Right lobe of liver (tissue), 6 donors: Measurements from ENCODE around the gene DDX10. TPM values are rescaled to one million over a fixed set of nuclear protein-coding genes. Genes with fewer than 3 reads are reported as not detected.

Source experiments
- ATAC-seq, 4 donors: fragments of 200-7000 bp; cut with Tn5 transposase; one replicate each; pipeline ENCODE4 v1.9.1; 2020; ENCODE audit warnings: mild to moderate bottlenecking in 4 of 4, moderate library complexity in 4 of 4
- DNase-seq, 3 donors: peaks; one replicate each; pipeline ENCODE4 v3.0.0-alpha.2; 2020
- H3K27ac ChIP-seq, 3 donors: fragments of 200-600 bp; one replicate each; pipeline ENCODE4 v1.8.0; 2022
- H3K27me3 ChIP-seq, 2 donors: fragments of 200-600 bp; one replicate each; pipeline ENCODE4 v1.8.0; 2022
- H3K36me3 ChIP-seq, 4 donors: fragments of 200-600 bp; sonication (generic) in 1 of 4; one replicate each; pipeline versions ENCODE4 v1.5.1 to v1.8.0; 2017 to 2022; ENCODE audit warnings: control low read depth in 1 of 4
- H3K4me1 ChIP-seq, 4 donors: fragments of 200-600 bp; sonication (generic) in 1 of 4; one replicate each; pipeline versions ENCODE4 v1.5.1 to v1.8.0; 2017 to 2022; ENCODE audit warnings: control low read depth in 1 of 4
- H3K4me3 ChIP-seq, 3 donors: fragments of 200-600 bp; one replicate each; pipeline ENCODE4 v1.8.0; 2022
- H3K9me3 ChIP-seq, 4 donors: fragments of 200-600 bp; sonication (generic) in 1 of 4; one replicate each; pipeline versions ENCODE4 v1.5.1 to v1.8.0; 2017 to 2022; ENCODE audit warnings: control low read depth in 1 of 4
- POLR2A ChIP-seq: fragments of 450-650 bp; IDR thresholded peaks from one replicate; pipeline ENCODE4 v1.6.1; 2017; ENCODE audit warnings: antibody characterized with exemption, mild to moderate bottlenecking
- WGBS: methylation state at CpG from one replicate; pipeline ENCODE4 v1.1.6; 2018; ENCODE audit warnings: low coverage, low lambda C conversion rate; ENCODE audit not compliant: insufficient coverage; ENCODE audit errors: missing lambda C conversion rate; 5-methylcytosine and 5-hydroxymethylcytosine counted together
- intact Hi-C, 2 donors: fragments of 100-400 bp; cut with DNase I; formaldehyde crosslinking; loops; one replicate each; pipeline versions ENCODE4 v1.11.2 to v1.14.1; 2022
- total RNA-seq, 6 experiments: library from RNA; depleted of rRNA in 2 of 6; stranded (reverse); fragments of >200 nt in 2 of 6; fragmentation: NEBNext Ultra II Directional in 3 of 6; extraction: Animal tissue kit (Norgen Biotek cat#: 25700) in 3 of 6; gene quantifications; one replicate each; pipeline versions ENCODE4 v1.1.0 to v1.2.4, GENCODE V29; 2016 to 2023
- TF ChIP-seq, protein P1 (sequence below), 4 donors: fragments of 200-600 bp in 3 of 4; fragments of 450-650 bp in 1 of 4; IDR thresholded peaks; one replicate each; pipeline versions ENCODE4 v1.5.1 to v1.8.0; 2016 to 2022; ENCODE audit warnings: antibody characterized with exemption in 4 of 4, mild to moderate bottlenecking in 2 of 4
- donor health status: DM: no; HTN: yes; CAD: no.
- donor health status: DM: no; HTN: no; CAD: no.
- donor health status: DM: no; HTN: no; CAD: no.
- donor health status: DM: no; HTN: yes; CAD: no.
- donor health status: DM: no; HTN: yes; CAD: no.

The DDX10 gene
- total RNA-seq, 6 experiments from 2014 or later = 7.4 to 13.6 (median 11.3) TPM

DNA sequence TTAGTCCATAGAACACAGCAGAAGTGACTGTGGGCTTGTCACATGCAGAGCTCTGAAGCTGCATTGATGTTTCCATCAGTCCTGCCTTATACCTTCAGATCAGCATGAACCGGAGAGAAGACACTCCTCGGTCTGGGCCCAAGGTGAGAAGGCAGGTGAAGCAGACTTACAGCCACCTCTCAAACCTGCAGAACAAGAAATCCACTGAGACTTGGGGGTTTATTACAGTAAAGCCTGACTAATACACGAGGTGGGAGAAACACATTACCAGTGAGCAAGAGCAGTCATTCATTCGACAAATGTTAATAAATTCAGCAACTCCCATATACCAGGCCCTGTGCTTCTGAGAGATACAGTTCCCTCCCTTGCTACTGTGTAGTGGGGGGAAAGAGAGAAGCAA is 279.0 kb downstream of the DDX10 start:
- no peaks in the 10 kb centered on the region for H3K4me1 ChIP-seq
- ATAC-seq (no peak), DNase-seq (no peak)
- no peaks in the 10 kb centered on the region for H3K27me3 ChIP-seq
- intact Hi-C loops = no loop called here
- H3K27ac ChIP-seq = no peak overlapping the region
- no peaks in the 10 kb centered on the region for H3K9me3 ChIP-seq
- TF ChIP-seq, protein P1, sequence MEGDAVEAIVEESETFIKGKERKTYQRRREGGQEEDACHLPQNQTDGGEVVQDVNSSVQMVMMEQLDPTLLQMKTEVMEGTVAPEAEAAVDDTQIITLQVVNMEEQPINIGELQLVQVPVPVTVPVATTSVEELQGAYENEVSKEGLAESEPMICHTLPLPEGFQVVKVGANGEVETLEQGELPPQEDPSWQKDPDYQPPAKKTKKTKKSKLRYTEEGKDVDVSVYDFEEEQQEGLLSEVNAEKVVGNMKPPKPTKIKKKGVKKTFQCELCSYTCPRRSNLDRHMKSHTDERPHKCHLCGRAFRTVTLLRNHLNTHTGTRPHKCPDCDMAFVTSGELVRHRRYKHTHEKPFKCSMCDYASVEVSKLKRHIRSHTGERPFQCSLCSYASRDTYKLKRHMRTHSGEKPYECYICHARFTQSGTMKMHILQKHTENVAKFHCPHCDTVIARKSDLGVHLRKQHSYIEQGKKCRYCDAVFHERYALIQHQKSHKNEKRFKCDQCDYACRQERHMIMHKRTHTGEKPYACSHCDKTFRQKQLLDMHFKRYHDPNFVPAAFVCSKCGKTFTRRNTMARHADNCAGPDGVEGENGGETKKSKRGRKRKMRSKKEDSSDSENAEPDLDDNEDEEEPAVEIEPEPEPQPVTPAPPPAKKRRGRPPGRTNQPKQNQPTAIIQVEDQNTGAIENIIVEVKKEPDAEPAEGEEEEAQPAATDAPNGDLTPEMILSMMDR (IDR thresholded peaks at IDR 0.05) = no peak
- TF ChIP-seq POLR2A = no peak
- 83% methylated on average over 2 of the region's 4 CpGs for WGBS
- H3K4me3 ChIP-seq = no peak overlapping the region
- H3K36me3 ChIP-seq = peaks cover 0 to 4% (median 0%) of the 10 kb centered on the region in 4 donors

DNA sequence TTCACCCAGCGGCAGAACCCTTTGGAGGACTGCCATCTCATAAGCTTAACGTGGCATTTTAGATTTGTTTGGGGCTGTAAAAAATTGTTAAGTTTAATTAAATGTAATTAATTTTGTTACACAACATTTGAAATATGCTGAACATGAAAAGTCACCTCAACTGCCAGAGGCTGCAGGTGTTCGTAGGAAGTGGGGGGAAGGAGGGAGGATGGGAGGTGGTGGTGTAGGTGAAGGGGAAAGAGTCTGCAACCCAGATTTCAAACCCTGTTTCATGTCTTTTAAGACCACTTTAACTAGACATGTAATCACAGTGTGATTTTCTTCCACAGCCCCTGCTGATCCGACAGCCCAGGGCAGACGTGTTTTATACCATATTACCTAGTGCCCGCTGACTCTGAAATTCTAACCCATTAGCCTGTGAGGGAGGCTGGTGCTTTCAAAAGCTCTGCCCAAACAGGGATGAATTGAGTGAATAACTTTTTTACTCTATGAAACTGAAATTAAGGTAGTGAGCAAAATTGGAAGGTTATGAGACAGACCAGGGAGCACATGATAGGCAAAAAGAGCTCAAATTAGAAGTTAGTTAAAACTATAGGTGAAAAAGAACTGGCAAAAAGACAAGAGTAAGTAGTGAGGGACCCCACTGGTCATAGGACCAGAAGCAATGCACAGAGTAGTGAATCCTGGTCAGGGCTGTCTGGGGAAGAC is 279.8 kb downstream of the DDX10 start:
- intact Hi-C loops = no loop called here
- Histone ChIP-seq H3K9me3 (no peaks in the 10 kb centered on the region), H3K27ac (no peak overlapping the region), H3K4me3 (no peak overlapping the region), H3K4me1 (no peaks in the 10 kb centered on the region), H3K36me3 (peaks cover 0 to 4% (median 0%) of the 10 kb centered on the region in 4 donors), H3K27me3 (no peaks in the 10 kb centered on the region)
- 97% methylated on average over 5 of the region's 6 CpGs for WGBS
- DNase-seq (no peak), ATAC-seq (no peak)
- TF ChIP-seq, protein P1 (IDR thresholded peaks at IDR 0.05) = no peak
- TF ChIP-seq POLR2A = no peak

DNA sequence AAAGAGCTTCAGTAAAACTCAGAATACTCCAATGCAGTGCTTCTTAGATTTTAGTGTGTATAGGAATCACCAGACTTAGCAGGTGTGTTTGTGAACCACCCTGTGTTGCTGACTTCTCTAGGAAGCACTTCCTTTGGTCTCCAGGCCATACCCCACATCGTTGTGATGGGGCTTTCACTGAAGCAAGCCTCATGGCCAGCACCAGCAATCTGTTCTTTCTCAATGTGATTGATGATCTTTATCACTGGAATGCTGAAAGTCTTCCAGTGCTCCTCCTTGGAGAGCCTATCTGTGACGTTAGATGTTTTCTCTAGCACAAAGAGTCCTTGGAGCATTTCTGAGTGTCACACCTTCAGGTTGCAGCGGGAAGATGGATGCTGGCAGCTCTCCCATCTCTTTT is 280.5 kb downstream of the DDX10 start:
- Histone ChIP-seq H3K9me3 (no peaks in the 10 kb centered on the region), H3K27ac (no peak overlapping the region), H3K27me3 (no peaks in the 10 kb centered on the region), H3K4me1 (no peaks in the 10 kb centered on the region), H3K36me3 (peaks cover 0 to 3% (median 0%) of the 10 kb centered on the region in 4 donors), H3K4me3 (no peak overlapping the region)
- no peak for DNase-seq
- no peak for ATAC-seq
- intact Hi-C loops = no loop called here
- 52% methylated on average over 3 of the region's 3 CpGs for WGBS
- TF ChIP-seq POLR2A = no peak
- TF ChIP-seq, protein P1 (IDR thresholded peaks at IDR 0.05) = no peak

DNA sequence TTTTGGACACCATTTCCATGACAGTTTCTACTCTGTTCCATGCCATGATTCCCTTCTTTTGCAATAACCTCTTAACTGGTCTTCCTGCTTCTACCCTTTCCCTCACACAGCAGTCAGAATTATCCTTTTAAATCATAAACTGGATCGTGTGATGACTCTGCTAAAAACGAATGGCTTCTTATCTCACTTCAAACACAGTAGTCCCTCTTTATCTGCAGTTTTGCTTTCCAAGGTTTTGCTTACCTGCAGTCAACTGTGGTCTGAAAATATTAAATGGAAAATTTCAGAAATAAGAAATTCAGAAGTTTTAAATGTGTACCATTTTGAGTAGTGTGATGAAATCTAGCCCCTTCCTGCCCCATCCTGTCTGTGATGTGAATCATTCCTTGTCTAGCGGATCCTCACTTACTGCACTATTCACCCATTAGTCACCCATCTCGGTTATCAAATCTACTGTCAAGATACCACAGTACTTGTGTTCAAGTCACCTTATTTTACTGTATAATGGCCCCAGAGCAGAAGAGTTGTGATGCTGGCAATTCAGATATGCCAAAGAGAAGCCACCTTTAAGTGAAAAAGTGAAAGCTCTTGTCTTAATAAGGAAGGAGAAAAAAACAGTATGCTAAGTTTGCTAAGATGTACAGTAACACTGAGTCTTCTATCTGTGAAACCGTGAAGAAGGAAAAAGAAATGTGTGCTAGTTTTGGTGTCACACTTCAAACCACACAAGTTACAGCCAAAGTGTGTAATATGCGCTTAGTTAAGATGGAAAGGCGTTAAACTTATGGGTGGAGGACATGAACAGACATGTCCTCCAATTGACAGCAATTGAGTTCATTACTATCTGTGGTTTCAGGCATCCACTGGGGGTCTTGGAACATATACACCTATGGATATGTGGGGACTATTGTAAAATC is 283.0 kb downstream of the DDX10 start:
- H3K27ac ChIP-seq = no peak overlapping the region
- no peaks in the 10 kb centered on the region for H3K27me3 ChIP-seq
- no peak for ATAC-seq
- intact Hi-C loops = no loop called here
- no peaks in the 10 kb centered on the region for H3K9me3 ChIP-seq
- WGBS = 79% methylated on average over 7 of the region's 7 CpGs
- no peak overlapping the region for H3K4me3 ChIP-seq
- DNase-seq = no peak
- TF ChIP-seq, protein P1 (IDR thresholded peaks at IDR 0.05) = no peak
- TF ChIP-seq POLR2A = no peak
- no peaks in the 10 kb centered on the region for H3K4me1 ChIP-seq
- no peaks in the 10 kb centered on the region for H3K36me3 ChIP-seq
